Lung (tissue), 12 donors: Measurements from ENCODE around the gene FLYWCH1. TPM values are rescaled to one million over a fixed set of nuclear protein-coding genes. Genes with fewer than 3 reads are reported as not detected.

Experiments
- ATAC-seq: fragments of 200-7000 bp; cut with Tn5 transposase; one replicate; pipeline ENCODE4 v1.9.1; 2020; ENCODE audit warnings: moderate number of reproducible peaks; ENCODE audit not compliant: insufficient read depth, low FRiP score
- DNase-seq, 3 donors: peaks; one replicate each; pipeline ENCODE4 v3.0.0-alpha.2; 2013 to 2017
- H3K27ac ChIP-seq, 2 donors: one replicate each; pipeline ENCODE4 v1.5.1; 2013; ENCODE audit warnings: mild to moderate bottlenecking in 2 of 2, moderate library complexity in 2 of 2, control low read depth in 1 of 2, inconsistent platforms in 1 of 2, low read depth in 1 of 2, low read length in 1 of 2
- H3K27me3 ChIP-seq, 3 donors: one replicate each; pipeline ENCODE4 v1.5.1; 2013; ENCODE audit warnings: low read length in 2 of 3; ENCODE audit not compliant: control insufficient read depth in 3 of 3, insufficient read depth in 3 of 3
- H3K36me3 ChIP-seq, 4 donors: one replicate each; pipeline ENCODE4 v1.5.1; 2013; ENCODE audit warnings: low read length in 4 of 4, mild to moderate bottlenecking in 1 of 4, moderate library complexity in 1 of 4; ENCODE audit not compliant: control insufficient read depth in 4 of 4, insufficient read depth in 4 of 4
- H3K4me1 ChIP-seq, 5 donors: one replicate each; pipeline ENCODE4 v1.5.1; 2013; ENCODE audit warnings: low read length in 5 of 5, mild to moderate bottlenecking in 2 of 5, moderate library complexity in 1 of 5; ENCODE audit not compliant: control insufficient read depth in 5 of 5, insufficient read depth in 5 of 5
- H3K4me3 ChIP-seq: one replicate; pipeline ENCODE4 v1.5.1; 2013; ENCODE audit warnings: mild to moderate bottlenecking, control low read depth, moderate library complexity
- H3K9ac ChIP-seq, 2 donors: one replicate each; pipeline ENCODE4 v1.5.1; 2013; ENCODE audit warnings: low read length in 2 of 2, control low read depth in 1 of 2; ENCODE audit not compliant: insufficient read depth in 1 of 2
- H3K9me3 ChIP-seq, 4 donors: one replicate each; pipeline ENCODE4 v1.5.1; 2013; ENCODE audit warnings: low read length in 3 of 4, mild to moderate bottlenecking in 1 of 4, moderate library complexity in 1 of 4; ENCODE audit not compliant: control insufficient read depth in 4 of 4, insufficient read depth in 3 of 4
- WGBS, 2 donors: extraction: QIAGEN DNeasy Blood & Tissue Kit; methylation state at CpG; one replicate each; pipeline ENCODE4 v1.1.7; 2013; 5-methylcytosine and 5-hydroxymethylcytosine counted together
- polyA plus RNA-seq, 2 donors: library from polyadenylated mRNA; stranded (reverse); fragments of 200-250 nt; gene quantifications; one replicate each; pipeline ENCODE4 v1.2.1, GENCODE V29; 2013
- total RNA-seq, 2 donors: library from RNA; depleted of rRNA in 1 of 2; stranded (reverse); fragments of >200 nt in 1 of 2; gene quantifications; one replicate each; pipeline ENCODE4 v1.2.1, GENCODE V29; 2014 to 2021
- TF ChIP-seq, protein P1 (sequence below): IDR thresholded peaks from 2 replicates; pipeline ENCODE4 v1.5.1; 2012; ENCODE audit warnings: mild to moderate bottlenecking; ENCODE audit errors: control extremely low read depth, extremely low read depth
- donor health status: control.
- donor health status: control.
- donor health status: Bipolar disorder and iron deficiency.
- donor health status: healthy.
- donor health status: DM: yes; HTN: yes; CAD: no.

The FLYWCH1 gene
- total and polyA plus RNA-seq, 4 donors: 13.3 to 34.3 (median 21.4) TPM

DNA sequence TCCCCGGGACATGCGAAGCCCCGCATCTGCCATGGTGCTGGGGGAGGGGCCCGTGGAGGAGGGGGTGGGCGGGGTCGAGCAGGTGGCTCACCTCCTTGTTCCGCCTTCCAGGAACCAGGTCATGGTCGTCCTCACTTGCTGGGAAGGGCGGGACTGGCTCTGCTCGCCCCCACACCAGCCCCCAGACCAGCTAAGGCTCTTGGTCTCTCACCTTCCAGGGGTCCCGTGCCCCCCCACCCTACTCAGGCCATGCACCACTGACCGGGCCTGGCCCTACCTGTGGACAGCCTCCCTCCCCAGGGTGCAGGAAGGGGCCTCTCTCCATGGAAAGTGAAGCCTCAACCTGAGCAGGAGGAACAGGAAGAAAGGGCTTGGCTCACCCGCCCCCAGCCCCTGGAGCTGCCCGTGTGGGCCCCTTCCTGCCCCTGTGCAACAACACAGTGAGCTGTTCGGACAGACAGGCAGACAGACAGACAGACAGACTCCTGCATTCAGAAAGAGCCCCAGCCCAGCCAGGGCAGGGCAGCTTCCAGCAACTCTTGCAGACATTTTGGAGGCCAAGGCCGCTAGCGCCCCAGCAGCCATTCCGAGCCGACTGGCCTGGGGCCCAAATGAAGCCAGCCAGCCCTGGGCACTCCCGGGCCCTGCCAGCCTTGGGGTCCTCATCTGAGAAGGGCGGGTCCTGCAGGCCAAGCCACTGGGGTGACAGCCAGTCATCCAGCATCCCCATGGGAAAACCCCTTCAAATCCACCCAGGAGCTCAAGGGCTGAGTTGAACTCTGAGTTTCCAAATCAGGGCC lies 44.2 kb downstream of the FLYWCH1 start:
- no peaks in the 10 kb centered on the region for H3K9me3 ChIP-seq
- ATAC-seq (no peak), DNase-seq (no peak)
- no peak overlapping the region for H3K9ac ChIP-seq
- H3K4me1 ChIP-seq: no peaks in the 10 kb centered on the region
- no peak overlapping the region for H3K27ac ChIP-seq
- TF ChIP-seq, protein P1, sequence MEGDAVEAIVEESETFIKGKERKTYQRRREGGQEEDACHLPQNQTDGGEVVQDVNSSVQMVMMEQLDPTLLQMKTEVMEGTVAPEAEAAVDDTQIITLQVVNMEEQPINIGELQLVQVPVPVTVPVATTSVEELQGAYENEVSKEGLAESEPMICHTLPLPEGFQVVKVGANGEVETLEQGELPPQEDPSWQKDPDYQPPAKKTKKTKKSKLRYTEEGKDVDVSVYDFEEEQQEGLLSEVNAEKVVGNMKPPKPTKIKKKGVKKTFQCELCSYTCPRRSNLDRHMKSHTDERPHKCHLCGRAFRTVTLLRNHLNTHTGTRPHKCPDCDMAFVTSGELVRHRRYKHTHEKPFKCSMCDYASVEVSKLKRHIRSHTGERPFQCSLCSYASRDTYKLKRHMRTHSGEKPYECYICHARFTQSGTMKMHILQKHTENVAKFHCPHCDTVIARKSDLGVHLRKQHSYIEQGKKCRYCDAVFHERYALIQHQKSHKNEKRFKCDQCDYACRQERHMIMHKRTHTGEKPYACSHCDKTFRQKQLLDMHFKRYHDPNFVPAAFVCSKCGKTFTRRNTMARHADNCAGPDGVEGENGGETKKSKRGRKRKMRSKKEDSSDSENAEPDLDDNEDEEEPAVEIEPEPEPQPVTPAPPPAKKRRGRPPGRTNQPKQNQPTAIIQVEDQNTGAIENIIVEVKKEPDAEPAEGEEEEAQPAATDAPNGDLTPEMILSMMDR: no peak
- no peak overlapping the region for H3K4me3 ChIP-seq
- WGBS, 2 donors: 17 to 28% methylated on average over 20 to 21 of the region's 21 CpGs
- no peaks in the 10 kb centered on the region for H3K36me3 ChIP-seq
- H3K27me3 ChIP-seq: peaks cover 0 to 2% (median 0%) of the 10 kb centered on the region in 3 donors

DNA sequence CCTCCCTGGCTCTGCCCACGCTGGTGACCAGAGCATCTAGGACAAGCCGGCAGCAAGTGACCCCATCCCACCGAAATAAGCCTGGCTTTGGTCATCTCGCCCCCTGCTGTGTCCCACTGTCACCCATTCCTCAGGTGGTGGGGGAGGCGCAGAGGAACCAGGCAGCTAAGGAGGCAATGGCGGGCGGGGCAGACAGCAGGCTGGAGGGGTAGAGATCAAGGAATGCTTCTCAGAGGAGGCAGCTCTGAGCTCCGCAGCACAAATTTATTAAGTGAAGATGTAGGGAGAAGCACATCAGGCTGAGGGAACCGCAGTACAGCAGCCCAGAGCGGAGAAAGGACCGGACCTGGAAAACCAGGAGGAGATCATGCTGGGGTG lies 44.8 kb downstream of the FLYWCH1 start:
- DNase-seq (no peak), ATAC-seq (no peak)
- no peak overlapping the region for H3K9ac ChIP-seq
- 82 to 86% methylated on average over 11 of the region's 11 CpGs for WGBS, 2 donors
- no peak overlapping the region for H3K4me3 ChIP-seq
- H3K36me3 ChIP-seq: no peaks in the 10 kb centered on the region
- no peak overlapping the region for H3K27ac ChIP-seq
- TF ChIP-seq, protein P1: no peak
- H3K4me1 ChIP-seq: peaks cover 0 to 1% (median 0%) of the 10 kb centered on the region in 5 donors
- H3K27me3 ChIP-seq: peaks cover 0 to 2% (median 0%) of the 10 kb centered on the region in 3 donors
- H3K9me3 ChIP-seq: no peaks in the 10 kb centered on the region

DNA sequence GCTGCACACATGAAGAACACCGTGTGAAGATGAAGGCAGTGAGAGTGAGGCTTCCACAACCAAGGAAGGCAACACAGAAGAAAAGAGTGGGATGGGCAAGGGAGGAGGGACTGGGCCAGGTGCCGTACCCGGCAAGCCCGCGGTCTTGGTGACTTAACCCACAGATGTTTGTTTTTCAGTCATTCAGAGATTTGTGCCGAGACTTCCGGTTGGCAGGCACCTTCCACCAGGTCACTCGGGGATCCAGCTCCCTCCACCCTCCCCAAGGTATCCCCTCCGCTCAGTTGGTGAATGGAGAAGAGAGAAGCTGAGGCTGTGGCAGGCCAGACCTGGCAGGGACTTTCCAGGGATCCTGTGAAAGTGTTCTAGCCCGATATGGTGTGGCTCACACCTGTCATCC lies 47.5 kb downstream of the FLYWCH1 start:
- Histone ChIP-seq H3K4me1 (peaks cover 0 to 10% (median 6%) of the 10 kb centered on the region in 5 donors), H3K36me3 (no peaks in the 10 kb centered on the region), H3K9me3 (no peaks in the 10 kb centered on the region), H3K9ac (no peak overlapping the region), H3K4me3 (no peak overlapping the region), H3K27ac (no peak overlapping the region), H3K27me3 (peaks cover 3 to 24% (median 13%) of the 10 kb centered on the region in 3 donors)
- no peak for DNase-seq
- no peak for ATAC-seq
- TF ChIP-seq, protein P1: no peak
- WGBS, 2 donors: 42 to 69% methylated on average over 10 of the region's 10 CpGs
